GM18907 (cell line): ENCODE data around the gene PRRC2B.
"Not testable (repeated sequence)": the region's sequence is repeated elsewhere in the genome, so short reads cannot be mapped to it uniquely, and the experiment has no call there.

ENCODE experiments used
- ATAC-seq: cut with Tn5 transposase; IDR thresholded peaks from one replicate; pipeline ENCODE4 v1.9.1; 2021; ENCODE audit warnings: mild to moderate bottlenecking, moderate library complexity; ENCODE audit not compliant: unreplicated experiment

Gene PRRC2B

DNA sequence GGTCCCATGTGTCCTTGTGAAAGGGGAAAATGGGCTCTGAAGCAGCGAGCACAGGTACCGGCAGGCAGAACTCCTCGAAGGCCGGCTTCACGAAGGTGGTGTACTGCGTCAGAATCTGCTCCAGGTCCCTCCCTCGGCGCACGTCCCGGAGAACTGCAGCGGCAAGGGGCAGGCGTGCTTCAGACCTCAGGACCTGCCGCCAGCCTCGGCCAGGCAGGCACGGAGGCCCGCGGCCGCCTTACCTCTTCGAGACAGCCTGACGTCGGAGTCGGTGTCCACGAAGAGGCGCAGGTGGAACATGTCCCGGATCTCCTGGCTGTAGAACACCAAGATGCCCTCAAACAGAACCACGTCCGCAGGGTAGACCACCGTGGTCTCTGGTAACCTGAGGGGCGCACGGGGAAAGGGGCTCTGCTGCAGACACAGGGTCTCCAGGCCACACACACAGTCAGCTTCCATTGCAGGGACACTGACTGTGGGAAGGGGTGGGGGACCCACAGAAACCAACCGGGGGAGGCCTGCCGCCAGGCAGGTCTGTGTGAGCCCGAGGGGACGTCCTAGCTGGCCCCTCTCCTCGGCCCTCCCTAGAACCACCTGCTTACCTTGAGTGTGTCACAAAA, 135.1 kb downstream of the PRRC2B start:
- ATAC-seq: no peak

DNA sequence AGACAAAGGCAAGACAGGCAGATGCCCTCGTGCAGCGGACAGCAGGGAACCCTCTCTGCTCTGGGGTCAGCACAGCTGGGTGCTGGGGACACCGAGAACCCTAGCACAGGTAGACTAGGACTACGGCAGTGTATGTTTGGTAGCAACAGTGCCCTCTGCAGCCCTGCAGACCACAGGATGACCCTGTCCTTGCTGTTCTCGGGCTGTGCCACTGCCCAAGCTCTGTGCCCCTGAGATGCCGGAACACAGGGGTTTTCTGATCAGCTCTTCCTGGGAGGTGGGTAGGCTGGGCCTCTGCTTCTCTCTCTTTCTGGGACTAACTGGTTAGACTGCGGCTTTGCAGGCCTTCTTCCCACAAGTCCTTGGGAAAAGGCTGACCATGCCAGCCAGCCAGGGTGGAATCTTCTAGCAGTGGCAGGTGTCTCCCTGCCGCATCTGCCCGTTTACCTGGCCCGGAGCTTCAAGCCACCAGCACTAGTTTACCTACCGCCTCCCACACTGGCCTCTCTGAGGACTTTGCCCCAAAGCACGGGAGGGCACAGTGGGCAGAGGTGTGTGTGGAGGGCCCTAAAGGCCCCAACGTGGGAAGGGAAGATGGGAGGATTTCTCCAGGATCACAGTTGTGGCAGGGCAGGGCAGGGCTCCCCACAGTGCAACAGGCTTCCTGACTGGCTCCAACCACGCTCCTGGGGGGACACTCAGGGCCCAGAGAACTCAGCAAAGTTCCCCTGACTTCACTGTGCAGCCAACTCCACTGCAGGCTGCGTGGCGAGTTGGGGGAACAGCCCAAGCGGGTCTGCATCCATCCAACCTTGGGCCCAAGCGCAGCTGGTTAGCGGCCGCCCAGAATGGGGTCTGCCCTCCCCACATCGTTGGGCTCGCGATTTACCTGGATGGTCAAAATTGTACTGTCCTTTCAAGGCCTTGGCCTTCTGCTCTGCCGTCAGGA, 136.0 kb downstream of the PRRC2B start:
- ATAC-seq: no peak

DNA sequence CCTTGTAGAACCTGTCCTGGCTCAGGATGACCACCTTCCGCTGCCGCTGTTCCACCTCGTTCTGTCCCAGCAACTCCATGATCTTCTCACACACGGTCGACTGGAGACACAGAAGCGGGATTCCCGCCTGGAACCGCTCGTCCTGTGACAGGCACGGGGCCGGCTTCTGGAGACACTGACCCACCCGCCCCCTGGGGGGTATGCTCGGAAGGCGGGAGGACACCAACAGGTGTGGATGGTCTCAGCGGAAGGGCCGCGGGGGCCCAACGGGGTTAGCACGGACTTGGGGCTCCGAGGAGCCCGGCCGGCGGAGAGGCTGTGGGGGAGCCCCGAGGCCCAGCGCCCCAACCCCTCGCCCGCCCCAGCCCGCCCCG, 136.6 kb downstream of the PRRC2B start:
- peak; percentile 4 for ATAC-seq

DNA sequence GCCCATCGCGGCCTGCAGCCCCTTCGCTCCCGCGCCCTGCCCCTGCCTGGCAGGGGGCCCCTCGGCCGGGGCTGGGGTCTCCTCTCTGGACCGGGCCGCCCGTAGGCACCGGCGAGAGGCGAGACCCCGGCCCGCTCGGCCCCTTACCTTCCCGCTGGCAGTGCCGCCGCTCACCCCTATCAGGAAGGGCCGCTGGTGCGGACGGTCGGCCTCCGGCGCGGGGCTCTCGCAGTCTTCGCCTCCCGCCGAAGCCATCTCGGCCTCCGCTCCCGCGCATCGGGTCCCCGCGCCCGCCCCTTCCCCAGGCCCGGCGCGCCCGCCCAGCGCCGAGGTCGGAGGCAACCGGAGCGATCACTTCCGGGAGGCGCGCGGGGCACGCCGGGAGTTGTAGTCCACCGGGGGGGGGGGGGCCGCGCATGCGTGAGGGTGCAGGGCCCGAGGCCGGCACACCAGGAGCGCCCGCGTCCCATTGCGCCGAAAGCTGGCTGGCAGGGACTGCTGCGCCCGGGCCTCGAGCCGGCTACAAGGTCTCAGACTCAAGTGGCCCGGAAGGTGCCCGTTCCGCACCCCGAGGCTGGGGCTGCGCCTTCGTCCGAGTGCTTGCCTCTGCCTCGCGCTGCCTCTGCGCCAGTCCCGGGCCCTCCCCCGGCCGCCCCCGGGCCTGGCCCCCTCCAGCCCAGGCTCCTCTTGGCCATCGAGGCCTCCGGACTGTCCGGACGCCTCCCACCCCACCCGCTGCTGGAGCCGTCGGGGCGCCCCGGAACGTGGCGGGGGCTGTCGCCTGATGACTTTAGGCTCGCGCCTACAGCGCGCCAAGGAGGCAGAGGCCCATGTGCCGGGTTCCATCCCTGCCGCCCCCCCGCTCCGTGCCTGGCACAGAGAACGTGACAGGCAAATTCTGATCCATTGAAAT, 137.3 kb downstream of the PRRC2B start, which contains the start of gene UCK1:
UCK1 (minus strand) TSS at position 344 of the 913 bp plus-strand sequence; CDS start at position 255, 89 bp downstream.
- peak; percentile 75 for ATAC-seq

DNA sequence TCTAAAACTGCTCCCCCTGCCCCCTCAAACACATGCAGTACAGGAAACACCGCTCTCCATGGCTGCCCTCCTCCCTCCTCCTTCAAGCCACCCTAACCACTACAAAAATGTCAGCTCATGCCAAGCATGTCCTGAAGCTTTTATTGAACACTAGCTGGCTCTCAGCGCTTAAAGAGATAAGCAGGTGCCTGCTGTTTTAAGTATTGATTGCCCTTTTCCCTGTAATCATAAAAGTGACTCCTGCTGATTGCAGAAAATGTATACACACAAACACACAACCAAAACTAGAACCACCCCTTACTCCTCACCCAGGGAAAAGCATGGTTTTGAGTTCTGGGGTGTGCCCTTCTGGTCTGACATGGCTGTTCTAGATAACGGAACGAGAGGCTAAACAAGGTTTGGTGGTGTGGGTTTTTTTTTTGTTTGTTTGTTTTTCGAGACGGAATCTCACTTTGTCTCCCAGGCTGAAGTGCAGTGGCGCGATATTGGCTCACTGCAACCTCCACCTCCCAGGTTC, 140.9 kb downstream of the PRRC2B start:
- no peak for ATAC-seq

DNA sequence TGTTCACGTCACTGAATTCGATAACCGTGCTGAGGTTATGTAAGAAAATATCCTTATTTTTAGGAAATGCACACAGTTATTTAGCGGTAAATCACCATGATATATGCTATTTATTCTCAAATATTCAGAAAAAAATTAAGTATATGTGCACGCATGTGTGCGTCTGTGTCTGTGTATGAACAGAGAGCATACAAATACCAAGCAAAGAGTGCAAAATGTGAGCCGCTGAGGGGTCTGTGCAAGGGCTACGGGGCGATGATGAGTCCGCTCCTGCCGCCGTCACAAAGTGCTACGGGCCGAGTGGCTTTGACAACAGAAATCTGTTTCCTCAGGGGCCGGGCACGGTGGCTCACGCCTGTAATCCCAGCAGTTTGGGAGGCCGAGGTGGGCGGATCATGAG, 144.1 kb downstream of the PRRC2B start:
- no peak for ATAC-seq

DNA sequence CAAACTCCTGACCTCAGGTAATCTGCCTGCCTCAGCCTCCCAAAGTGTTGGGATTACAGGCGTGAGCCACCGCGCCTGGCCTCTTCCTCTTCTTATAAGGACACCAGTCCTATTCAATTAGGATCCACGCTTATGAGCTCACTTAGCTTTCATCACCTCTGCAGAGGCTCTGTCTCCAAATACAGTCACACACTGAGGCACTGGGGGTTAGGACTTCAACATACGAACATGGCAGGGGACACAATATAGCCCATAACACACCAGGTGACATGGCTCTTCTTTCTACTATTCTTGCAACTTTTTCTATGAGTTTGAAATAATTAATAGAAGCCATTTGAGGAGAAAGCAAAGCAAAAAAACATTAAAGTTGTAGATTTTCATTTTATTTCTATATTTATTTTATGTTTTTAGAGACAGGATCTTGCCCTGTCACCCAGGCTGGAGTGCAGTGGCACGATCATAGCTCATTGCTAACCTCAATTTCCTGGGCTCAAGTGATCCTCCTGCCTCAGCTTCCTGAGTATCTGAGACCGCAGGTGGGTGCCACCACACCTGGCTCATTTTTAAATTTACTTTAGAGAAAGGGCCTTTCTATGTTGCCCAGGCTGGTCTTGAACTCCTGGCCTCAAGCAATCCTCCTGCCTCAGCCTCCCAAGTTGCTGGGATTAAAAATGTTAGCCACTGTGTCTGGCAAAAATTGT, 145.5 kb downstream of the PRRC2B start:
- no peak for ATAC-seq

DNA sequence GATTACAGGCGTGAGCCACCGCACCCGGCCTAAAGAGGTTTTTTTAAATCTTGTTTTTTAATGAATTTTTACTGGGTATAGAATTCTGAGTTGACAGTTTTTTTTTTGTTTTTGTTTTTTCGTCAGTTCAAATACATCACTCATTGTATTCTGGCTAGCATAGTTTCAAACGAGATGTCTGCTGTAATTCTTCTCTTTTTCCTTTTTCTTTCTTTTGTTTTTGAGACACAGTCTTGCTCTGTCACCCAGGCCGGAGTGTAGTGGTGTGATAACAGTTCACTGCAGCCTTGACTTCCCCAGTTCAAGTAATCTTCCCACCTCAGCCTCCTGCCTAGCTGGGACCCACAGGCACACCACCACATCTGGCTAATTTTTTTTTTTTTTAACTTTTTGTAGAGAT, 149.3 kb downstream of the PRRC2B start:
- no peak for ATAC-seq

DNA sequence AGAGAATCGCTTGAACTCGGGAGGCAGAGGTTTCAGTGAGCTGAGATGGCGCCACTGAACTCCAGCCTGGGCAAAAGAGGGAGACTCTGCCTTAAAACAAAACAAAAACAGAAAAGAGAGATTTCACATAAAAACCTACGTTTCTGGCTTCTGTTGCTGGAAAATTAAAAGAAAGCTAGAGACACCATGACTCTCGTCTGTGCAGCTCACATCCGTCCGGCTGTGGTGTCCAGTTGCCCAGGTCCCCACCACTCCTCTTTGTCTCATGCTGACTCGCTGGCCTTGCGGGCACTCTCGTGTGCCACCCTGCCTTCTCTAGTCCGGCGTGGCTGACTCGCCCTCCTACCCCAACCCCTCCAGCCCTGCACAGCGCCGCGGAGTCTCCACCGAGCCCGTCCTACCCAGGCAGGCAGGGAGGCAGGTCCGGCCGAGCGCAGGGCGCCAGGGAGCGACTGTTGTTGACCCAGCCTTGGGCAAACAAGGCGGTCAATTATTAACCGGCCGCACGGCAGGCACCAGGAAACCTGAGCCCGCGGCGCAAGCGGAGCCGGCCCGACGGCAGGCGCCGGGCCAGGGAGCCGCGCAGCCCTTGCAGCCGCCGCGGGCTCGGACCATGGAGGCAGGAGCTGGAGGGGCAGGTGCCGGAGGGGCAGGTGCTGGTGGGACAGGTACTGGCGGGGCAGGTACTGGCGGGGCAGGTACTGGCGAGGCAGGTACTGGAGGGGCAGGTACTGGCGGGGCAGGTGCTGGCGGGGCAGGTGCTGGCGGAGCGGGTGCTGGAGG, 151.3 kb downstream of the PRRC2B start, which contains the start of gene PRRT1B:
PRRT1B (plus strand) TSS at position 521 of the 783 bp plus-strand sequence; CDS start at position 614, 93 bp downstream.
- ATAC-seq: no peak

DNA sequence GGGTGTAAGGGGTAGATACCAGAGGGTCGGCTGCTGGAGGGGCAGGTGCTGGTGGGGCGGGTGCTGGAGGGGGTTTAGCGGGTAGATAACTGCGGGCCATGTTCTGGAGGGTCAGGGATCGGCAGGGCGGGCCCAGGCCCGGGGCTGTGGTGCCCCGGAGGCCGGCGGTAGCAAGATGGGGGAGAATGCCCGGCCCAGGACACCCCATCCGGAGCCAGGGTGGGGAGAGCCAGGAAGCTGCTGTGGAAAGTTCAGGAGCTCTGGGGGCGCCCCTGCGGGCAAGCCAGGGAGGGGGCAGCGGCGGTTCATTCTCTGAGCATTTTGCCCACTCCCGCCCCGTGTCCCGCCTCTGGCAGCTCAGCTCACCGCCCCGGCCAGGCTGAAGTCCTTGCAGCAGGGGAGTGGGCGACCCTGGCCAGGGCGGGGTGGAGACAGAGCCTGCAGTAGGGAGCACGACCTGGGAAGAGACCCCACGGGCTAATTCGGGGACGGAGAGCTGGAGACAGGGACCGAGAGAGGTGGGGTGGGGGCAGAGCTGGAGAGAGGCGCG, 152.0 kb downstream of the PRRC2B start:
- no peak for ATAC-seq

DNA sequence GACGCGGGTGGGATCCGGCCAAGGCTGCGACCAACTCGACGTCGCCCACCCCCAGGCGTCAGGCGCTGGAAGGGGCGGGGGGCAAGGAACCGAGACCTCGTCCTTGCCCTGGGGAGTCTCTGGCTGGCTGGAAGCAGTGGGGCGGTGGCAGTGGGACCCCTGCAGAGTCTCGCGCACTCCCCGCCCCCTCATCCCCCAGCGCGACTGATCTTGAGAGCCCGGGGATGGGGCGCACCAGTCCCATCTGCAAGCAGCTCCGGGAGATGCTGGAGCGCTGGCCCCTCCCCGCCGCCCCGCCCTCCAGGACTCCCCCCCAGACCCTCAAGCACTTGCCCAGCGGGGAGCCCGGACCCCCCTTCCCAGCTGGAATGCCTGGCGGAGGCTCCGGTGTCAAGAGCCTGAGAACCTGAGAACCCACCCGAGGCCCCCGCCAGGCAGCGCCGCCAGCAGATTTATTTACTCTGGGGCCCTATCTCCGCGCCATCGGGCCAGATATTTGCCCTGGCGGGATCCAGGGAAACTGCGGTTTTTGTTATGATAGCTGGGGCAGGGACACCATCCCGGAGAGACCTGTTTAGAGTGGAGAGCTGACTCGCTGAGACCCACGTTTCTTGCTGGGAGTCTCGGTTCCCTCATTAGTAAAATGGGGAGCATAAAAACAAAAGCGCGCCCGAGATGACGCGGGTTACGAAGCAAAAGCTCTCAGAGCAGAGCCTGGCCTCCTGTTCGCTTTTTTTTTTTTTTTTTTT, 152.6 kb downstream of the PRRC2B start:
- no peak for ATAC-seq

DNA sequence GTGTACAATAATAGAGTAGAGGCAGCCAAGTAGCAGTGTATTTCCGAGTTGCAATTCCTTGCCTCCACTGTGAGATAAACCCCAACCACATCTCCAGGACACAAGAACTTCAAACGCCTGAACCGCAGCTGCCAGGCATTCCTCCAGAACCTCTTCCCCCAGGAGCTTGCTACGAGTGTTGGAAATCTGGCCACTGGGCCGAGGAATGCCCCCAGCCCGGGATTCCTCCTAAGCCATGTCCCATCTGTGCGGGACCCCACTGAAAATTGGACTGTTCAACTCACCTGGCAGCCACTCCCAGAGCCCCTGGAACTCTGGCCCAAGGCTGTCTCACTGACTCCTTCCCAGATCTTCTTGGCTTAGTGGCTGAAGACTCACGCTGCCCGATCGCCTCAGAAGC, 155.3 kb downstream of the PRRC2B start:
- not testable (repeated sequence) for ATAC-seq
